GM10248 (cell line): ENCODE data around the gene CYB5R4.
"Not testable (repeated sequence)": the region's sequence is repeated elsewhere in the genome, so short reads cannot be mapped to it uniquely, and the experiment has no call there.

Experiments used
- CTCF ChIA-PET: fragments of 300-600 bp; sonication (Branson Sonifier 250); formaldehyde crosslinking; extraction: SDS; loops from one replicate; lab custom pipeline; 2021; ENCODE audit warnings: antibody characterized with exemption; lab: Yijun Ruan, JAX
- POLR2A ChIA-PET: fragments of 350-650 bp; sonication (Branson Sonifier 250); formaldehyde crosslinking; extraction: SDS; loops from one replicate; lab custom pipeline; 2020; ENCODE audit warnings: antibody characterized with exemption; lab: Yijun Ruan, JAX
- DNase-seq: peaks from one replicate; pipeline ENCODE4 v3.0.0; 2012; ENCODE audit errors: extremely low spot score
- TF ChIP-seq, protein P1 (sequence below): IDR thresholded peaks from 2 replicates; pipeline ENCODE4 v1.5.1; 2012; ENCODE audit warnings: mild to moderate bottlenecking, low read depth; ENCODE audit errors: extremely low read depth, missing control alignments, control extremely low read depth

Gene CYB5R4

GRCh38 chr6:83920017-83920416 is 60.5 kb downstream of the CYB5R4 start:
- ChIA-PET CTCF (no interaction called here), POLR2A (interaction anchor here (0.6 kb wide), 1 partner anchor 11 kb away, joined by 4 read pairs; no protein-coding TSS in a partner anchor)
- TF ChIP-seq, protein P1, sequence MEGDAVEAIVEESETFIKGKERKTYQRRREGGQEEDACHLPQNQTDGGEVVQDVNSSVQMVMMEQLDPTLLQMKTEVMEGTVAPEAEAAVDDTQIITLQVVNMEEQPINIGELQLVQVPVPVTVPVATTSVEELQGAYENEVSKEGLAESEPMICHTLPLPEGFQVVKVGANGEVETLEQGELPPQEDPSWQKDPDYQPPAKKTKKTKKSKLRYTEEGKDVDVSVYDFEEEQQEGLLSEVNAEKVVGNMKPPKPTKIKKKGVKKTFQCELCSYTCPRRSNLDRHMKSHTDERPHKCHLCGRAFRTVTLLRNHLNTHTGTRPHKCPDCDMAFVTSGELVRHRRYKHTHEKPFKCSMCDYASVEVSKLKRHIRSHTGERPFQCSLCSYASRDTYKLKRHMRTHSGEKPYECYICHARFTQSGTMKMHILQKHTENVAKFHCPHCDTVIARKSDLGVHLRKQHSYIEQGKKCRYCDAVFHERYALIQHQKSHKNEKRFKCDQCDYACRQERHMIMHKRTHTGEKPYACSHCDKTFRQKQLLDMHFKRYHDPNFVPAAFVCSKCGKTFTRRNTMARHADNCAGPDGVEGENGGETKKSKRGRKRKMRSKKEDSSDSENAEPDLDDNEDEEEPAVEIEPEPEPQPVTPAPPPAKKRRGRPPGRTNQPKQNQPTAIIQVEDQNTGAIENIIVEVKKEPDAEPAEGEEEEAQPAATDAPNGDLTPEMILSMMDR = no peak
- DNase-seq = no peak

- ChIA-PET POLR2A (no interaction called here), CTCF (no interaction called here)
- DNase-seq = no peak
- TF ChIP-seq, protein P1 = no peak
Measured at GRCh38 chr6:83921315-83921714, 61.8 kb downstream of the CYB5R4 start.

- CTCF ChIA-PET = interaction anchor here (0.8 kb wide), 1 partner anchor 299 kb away, joined by 3 read pairs; no protein-coding TSS in a partner anchor
- TF ChIP-seq, protein P1 = no peak
- no peak for DNase-seq
- POLR2A ChIA-PET = no interaction called here
Measured at GRCh38 chr6:83927470-83927869, 68.0 kb downstream of the CYB5R4 start.

GRCh38 chr6:83928286-83928685 is 68.8 kb downstream of the CYB5R4 start:
- POLR2A ChIA-PET = no interaction called here
- DNase-seq = no peak
- CTCF ChIA-PET = no interaction called here
- TF ChIP-seq, protein P1 = no peak

DNA sequence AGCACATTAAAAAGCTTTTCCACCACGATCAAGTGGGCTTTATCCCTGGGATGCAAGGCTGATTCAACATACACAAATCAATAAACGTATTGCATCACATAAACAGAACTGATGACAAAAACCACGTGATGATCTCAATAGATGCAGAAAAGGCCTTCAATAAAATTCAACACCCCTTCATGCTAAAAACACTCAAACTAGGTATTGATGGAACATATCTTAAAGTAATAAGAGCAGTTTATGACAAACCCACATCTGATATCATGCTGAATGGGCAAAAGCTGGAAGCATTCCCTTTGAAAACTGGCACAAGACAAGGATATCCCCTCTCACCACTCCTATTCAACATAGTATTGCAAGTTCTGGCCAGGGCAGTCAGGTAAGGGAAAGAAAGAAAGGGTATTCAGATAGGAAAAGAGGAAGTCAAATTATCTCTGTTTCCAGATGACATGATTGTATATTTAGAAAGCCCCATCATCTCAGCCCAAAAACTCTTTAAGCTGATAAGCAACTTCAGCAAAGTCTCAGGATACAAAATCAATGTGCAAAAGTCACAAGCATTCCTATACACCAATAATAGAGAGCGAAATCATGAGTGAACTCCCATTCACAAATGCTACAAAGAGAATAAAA is 86.8 kb downstream of the CYB5R4 start:
- CTCF ChIA-PET, DNase-seq, POLR2A ChIA-PET: not testable (repeated sequence)

DNA sequence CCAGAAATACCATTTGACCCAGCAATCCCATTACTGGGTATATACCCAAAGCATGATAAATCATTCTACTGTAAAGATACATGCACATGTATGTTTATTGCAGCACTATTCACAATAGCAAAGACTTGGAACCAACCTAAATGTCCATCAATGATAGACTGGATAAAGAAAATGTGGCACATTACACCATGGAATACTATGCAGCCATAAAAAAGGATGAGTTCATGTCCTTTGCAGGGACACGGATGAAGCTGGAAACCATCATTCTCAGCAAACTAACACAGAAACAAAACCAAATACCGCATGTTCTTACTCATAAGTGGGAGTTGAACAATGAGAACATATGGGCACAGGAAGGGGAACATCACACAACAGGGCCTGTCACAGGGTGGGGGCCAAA is 88.5 kb downstream of the CYB5R4 start:
- POLR2A ChIA-PET, CTCF ChIA-PET, DNase-seq: not testable (repeated sequence)

DNA sequence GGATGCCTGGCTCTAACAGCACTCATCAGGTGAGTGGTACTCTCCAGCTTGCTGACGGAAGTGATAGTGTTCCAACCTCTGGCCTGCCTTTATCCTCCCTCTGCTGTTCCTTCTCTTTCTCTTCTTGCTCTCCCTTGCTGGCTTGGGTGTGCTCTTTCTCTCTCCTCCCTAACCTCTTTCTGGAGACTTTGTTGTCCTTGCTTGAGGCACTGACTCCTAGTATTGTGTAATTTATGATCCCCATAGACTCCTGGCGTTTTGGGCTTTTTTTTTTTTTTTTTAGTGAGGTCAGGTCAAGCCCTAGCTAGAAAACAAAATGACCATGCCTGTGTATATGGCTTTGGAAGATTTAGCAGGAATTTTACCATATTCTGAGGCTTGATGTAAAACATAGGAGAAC is 89.4 kb downstream of the CYB5R4 start:
- DNase-seq = no peak
- POLR2A ChIA-PET = no interaction called here
- TF ChIP-seq, protein P1 = no peak
- CTCF ChIA-PET = no interaction called here

- DNase-seq, POLR2A ChIA-PET, CTCF ChIA-PET: not testable (repeated sequence)
Measured at GRCh38 chr6:83951423-83951822, 91.9 kb downstream of the CYB5R4 start.
